ENCODE results near the gene CADM2. TPM values are rescaled to one million over a fixed set of nuclear protein-coding genes. Genes with fewer than 3 reads are reported as not detected.

Gene CADM2
- total and polyA plus RNA-seq, 2 experiments from 2014 or later: 2.9 to 7.8 TPM

GRCh38 chr3:84983490-84983889, 24.7 kb downstream of the CADM2 start:
- H3K4me1 ChIP-seq (ENCODE audit: insufficient read depth): no peaks in the 10 kb centered on the region
- H3K9me2 ChIP-seq (replicated peaks; ENCODE audit: insufficient read depth): no peaks in the 10 kb centered on the region
- no peaks in the 10 kb centered on the region for H4K20me1 ChIP-seq (ENCODE audit: insufficient read depth, poor library complexity, severe bottlenecking)
- H3K27ac ChIP-seq: no peak overlapping the region
- H3K79me2 ChIP-seq: no peaks in the 10 kb centered on the region
- no peak overlapping the region for H3K4me2 ChIP-seq
- DNase-seq (ENCODE audit: low spot score): no peak
- H3K4me3 ChIP-seq: no peak overlapping the region
- no peaks in the 10 kb centered on the region for H3K27me3 ChIP-seq
- no peak overlapping the region for H2AFZ ChIP-seq
- 92% methylated on average over 3 of the region's 3 CpGs for WGBS (ENCODE audit: low lambda C conversion rate, missing lambda C conversion rate)
- no peak for TF ChIP-seq EZH2phosphoT487 (IDR thresholded peaks at IDR 0.05; ENCODE audit: low read depth, severe bottlenecking, unreplicated experiment)
- TF ChIP-seq CTCF (IDR thresholded peaks at IDR 0.05; ENCODE audit: poor library complexity): no peak
- TF ChIP-seq EZH2 (IDR thresholded peaks at IDR 0.05; ENCODE audit: borderline replicate concordance): no peak
- no peaks in the 10 kb centered on the region for H3K36me3 ChIP-seq (replicated peaks; ENCODE audit: insufficient read depth, low read depth)
- H3K9me3 ChIP-seq (ENCODE audit: low read depth): no peaks in the 10 kb centered on the region

- Histone ChIP-seq H3K27me3 (no peaks in the 10 kb centered on the region), H2AFZ (no peak overlapping the region), H3K27ac (no peak overlapping the region), H4K20me1 (ENCODE audit: insufficient read depth, poor library complexity, severe bottlenecking) (no peaks in the 10 kb centered on the region), H3K4me3 (no peak overlapping the region), H3K9me2 (replicated peaks; ENCODE audit: insufficient read depth) (no peaks in the 10 kb centered on the region), H3K4me2 (no peak overlapping the region), H3K79me2 (no peaks in the 10 kb centered on the region), H3K4me1 (ENCODE audit: insufficient read depth) (no peaks in the 10 kb centered on the region), H3K36me3 (replicated peaks; ENCODE audit: insufficient read depth, low read depth) (no peaks in the 10 kb centered on the region), H3K9me3 (ENCODE audit: low read depth) (no peaks in the 10 kb centered on the region)
- TF ChIP-seq EZH2 (IDR thresholded peaks at IDR 0.05; ENCODE audit: borderline replicate concordance): no peak
- TF ChIP-seq CTCF (IDR thresholded peaks at IDR 0.05; ENCODE audit: poor library complexity): no peak
- TF ChIP-seq EZH2phosphoT487 (IDR thresholded peaks at IDR 0.05; ENCODE audit: low read depth, severe bottlenecking, unreplicated experiment): no peak
- no peak for DNase-seq (ENCODE audit: low spot score)
Observed at GRCh38 chr3:84984429-84984828, 25.6 kb downstream of the CADM2 start.

GRCh38 chr3:84985795-84986194, 27.0 kb downstream of the CADM2 start:
- WGBS (ENCODE audit: low lambda C conversion rate, missing lambda C conversion rate): 100% methylated on average over 1 of the region's 1 CpG
- no peak for DNase-seq (ENCODE audit: low spot score)
- Histone ChIP-seq H3K9me2 (replicated peaks; ENCODE audit: insufficient read depth) (no peaks in the 10 kb centered on the region), H3K4me1 (ENCODE audit: insufficient read depth) (no peaks in the 10 kb centered on the region), H2AFZ (no peak overlapping the region), H4K20me1 (ENCODE audit: insufficient read depth, poor library complexity, severe bottlenecking) (no peaks in the 10 kb centered on the region), H3K27ac (no peak overlapping the region), H3K79me2 (no peaks in the 10 kb centered on the region), H3K27me3 (no peaks in the 10 kb centered on the region), H3K4me3 (no peak overlapping the region), H3K4me2 (no peak overlapping the region), H3K36me3 (replicated peaks; ENCODE audit: insufficient read depth, low read depth) (no peaks in the 10 kb centered on the region), H3K9me3 (ENCODE audit: low read depth) (no peaks in the 10 kb centered on the region)
- TF ChIP-seq EZH2phosphoT487 (IDR thresholded peaks at IDR 0.05; ENCODE audit: low read depth, severe bottlenecking, unreplicated experiment): no peak

- Histone ChIP-seq H3K9me3 (ENCODE audit: low read depth) (no peaks in the 10 kb centered on the region), H3K36me3 (replicated peaks; ENCODE audit: insufficient read depth, low read depth) (no peaks in the 10 kb centered on the region), H3K27me3 (no peaks in the 10 kb centered on the region), H3K4me1 (ENCODE audit: insufficient read depth) (no peaks in the 10 kb centered on the region), H2AFZ (no peak overlapping the region), H3K79me2 (no peaks in the 10 kb centered on the region), H3K9me2 (replicated peaks; ENCODE audit: insufficient read depth) (no peaks in the 10 kb centered on the region), H3K4me3 (no peak overlapping the region), H3K27ac (no peak overlapping the region), H4K20me1 (ENCODE audit: insufficient read depth, poor library complexity, severe bottlenecking) (no peaks in the 10 kb centered on the region), H3K4me2 (no peak overlapping the region)
- DNase-seq (ENCODE audit: low spot score): peak; percentile 9
- WGBS (ENCODE audit: low lambda C conversion rate, missing lambda C conversion rate): 56% methylated on average over 3 of the region's 3 CpGs
- TF ChIP-seq EZH2 (IDR thresholded peaks at IDR 0.05; ENCODE audit: borderline replicate concordance): no peak
- no peak for TF ChIP-seq EZH2phosphoT487 (IDR thresholded peaks at IDR 0.05; ENCODE audit: low read depth, severe bottlenecking, unreplicated experiment)
- TF ChIP-seq CTCF (IDR thresholded peaks at IDR 0.05; ENCODE audit: poor library complexity): no peak
Observed at GRCh38 chr3:84987706-84988504, 29.1 kb downstream of the CADM2 start.

Data from hepatocyte (in vitro differentiated cells).